ENCODE results near the gene SOCS3.

Gene SOCS3

DNA sequence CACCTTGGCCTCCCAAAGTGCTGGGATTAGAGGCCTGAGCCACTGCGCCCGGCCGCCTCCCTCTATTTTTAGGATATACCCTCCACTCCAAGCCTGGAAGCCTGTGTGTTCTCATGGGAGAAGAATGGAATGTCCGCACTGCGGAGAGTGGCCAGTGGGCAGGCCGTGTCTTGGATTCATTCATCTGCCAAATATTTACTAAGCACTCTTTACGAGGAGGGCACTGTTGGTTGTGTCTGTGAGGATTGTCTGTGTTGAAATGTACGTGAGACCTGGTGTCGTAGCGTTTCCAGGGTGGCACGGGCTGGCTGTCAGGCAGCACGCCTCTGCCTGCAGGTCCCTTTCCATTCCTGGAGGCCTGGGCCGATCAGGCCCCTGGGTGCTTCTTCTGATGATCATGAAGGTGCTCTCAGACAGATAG is 37.8 kb upstream of the SOCS3 start:
- no peak for TF ChIP-seq GATA3 (IDR thresholded peaks at IDR 0.05; ENCODE audit: low read depth, low read length)
- TF ChIP-seq GATA2 (IDR thresholded peaks at IDR 0.05; ENCODE audit: low read depth, low read length), result no peak

DNA sequence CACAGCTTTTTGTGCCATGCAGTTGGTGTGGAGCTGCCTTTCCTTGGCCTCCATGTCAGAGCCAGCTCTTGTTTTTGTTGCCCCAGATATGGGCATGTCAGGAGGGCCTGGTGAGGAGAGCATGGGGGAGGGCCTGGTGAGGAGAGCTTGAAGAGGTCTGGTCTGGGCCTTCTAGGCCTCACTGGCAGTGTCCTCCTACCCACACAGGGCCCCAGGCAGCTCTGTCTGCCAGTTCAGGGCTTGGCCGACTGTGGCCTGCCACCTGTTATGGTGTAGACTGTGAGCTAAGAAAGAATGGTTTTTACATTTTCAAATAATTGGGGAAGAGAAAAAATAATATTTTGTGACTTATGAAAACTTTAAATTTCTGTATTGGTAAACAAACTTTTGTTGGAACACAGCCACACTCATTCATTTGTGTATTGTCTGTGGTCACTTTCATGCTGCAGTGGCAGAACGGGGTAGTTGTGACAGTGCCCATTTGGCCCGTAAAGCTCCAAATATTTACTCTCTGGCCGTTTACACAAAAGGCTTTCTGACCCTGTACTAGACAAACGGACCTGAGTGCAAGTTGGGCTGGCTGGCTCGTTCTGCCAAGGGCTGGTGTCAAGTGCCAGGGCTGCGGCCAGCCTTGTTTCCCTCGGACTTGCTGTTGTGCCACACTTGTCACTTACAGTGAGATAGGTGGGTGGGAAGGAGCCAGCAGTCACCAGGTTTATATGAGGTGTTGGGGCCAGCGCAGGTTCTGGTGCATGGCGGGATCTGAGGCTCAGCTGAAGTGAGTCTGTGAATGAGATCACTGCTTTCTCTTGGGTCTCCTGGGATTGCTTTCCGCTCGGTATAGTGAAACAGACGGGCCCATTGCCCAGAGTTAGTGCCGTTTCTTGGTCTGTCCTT is 36.8 kb upstream of the SOCS3 start:
- no peak for TF ChIP-seq GATA3 (IDR thresholded peaks at IDR 0.05; ENCODE audit: low read depth, low read length)
- TF ChIP-seq GATA2 (IDR thresholded peaks at IDR 0.05; ENCODE audit: low read depth, low read length), result no peak

DNA sequence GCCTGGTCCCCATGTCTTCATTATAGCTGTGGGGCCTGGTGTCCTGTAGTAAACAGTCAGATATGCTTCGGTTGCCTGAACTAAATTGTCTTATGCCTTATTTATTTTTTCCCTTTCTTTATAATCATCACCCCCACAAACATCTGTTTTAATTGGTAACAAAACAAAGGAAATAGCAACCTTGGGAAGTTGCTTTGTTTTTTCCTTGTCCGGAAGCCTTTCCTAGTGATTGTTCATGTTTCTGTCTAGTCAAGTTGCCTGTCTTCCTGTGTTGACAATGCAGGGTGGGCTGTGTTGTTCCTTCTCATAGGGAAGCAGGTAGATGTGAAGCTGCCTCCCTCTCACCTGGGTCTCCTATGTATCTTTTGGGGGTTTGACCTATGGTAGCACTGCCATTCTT is 35.3 kb upstream of the SOCS3 start:
- no peak for TF ChIP-seq GATA3 (IDR thresholded peaks at IDR 0.05; ENCODE audit: low read depth, low read length)
- no peak for TF ChIP-seq GATA2 (IDR thresholded peaks at IDR 0.05; ENCODE audit: low read depth, low read length)

DNA sequence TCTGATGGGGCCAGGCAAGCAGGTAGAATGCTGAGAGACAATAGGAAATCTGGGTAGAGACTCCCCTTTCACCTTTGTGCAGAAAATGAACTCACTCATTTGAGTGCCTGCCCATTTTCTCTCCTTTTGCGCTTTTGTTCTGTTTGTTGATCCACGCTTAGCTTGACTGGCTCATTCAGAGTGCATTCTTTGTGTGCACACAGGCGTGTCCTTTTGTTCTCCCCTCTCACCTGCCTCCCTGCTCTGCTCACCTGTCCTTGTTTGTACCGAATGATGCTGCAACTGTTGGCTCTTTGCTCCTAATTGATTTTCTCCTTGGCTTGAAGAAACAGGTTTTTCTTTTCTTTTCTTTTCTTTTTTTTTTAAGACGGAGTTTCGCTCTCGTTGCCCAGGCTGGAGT is 34.3 kb upstream of the SOCS3 start:
- TF ChIP-seq GATA2 (IDR thresholded peaks at IDR 0.05; ENCODE audit: low read depth, low read length) (no peak), GATA3 (IDR thresholded peaks at IDR 0.05; ENCODE audit: low read depth, low read length) (no peak)

DNA sequence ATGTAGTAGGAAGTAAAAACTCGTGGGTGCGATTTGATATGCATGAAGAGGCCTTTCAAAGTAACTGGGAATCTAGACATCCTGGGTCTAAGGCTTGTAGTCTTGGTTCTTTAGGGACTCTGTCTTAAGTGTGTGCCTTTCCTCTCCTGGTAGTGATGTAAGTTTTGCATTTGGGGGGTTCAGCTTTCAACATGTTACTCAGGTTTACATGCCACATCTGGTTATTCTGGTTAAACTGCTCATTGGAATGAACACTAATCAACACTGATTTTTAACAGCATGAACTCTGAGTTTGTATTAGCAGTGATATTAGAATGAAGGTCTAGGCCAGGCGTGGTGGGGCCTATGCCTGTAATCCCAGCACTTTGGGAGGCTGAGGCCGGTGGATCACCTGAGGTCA is 33.7 kb upstream of the SOCS3 start:
- no peak for TF ChIP-seq GATA3 (IDR thresholded peaks at IDR 0.05; ENCODE audit: low read depth, low read length)
- no peak for TF ChIP-seq GATA2 (IDR thresholded peaks at IDR 0.05; ENCODE audit: low read depth, low read length)

DNA sequence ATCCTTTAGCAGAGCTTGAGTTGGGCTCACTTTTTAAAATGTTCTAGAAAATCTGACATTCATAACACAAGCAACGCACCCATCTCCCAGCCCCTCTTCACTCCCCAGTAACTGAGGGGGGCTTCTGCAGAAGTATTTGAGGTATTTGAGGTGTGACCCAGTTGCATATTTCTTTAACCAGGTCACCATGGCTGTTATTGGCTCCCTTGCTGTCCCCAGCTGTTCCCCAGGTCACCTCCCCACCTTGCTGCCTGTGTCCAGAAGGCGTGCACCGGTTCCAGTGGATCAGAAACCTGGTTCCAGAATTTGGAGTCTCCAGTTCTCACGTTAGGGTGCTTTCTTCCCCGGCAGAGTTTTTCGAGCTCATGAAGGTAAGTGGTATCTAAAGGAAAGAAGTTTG is 32.4 kb upstream of the SOCS3 start:
- TF ChIP-seq GATA2 (IDR thresholded peaks at IDR 0.05; ENCODE audit: low read depth, low read length), result no peak

DNA sequence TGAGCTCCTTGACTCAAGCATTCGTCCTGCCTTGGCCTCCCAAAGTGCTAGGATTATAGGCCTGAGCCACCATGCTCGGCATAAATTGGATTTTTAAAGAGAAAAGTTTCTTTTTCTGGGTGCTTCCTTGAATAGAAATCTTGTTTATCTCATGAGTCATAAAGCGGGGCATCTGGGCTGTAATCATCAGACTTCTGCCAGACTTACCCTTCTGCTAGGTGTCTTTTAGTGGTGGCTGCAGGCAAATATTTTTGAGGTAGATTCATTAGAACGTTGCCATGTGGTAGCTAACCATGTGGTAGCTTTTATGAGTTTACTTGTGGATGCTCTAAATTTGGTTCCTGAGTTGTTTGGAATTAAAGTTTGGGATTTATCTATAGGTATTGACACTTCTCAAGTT is 32.0 kb upstream of the SOCS3 start:
- TF ChIP-seq GATA3 (IDR thresholded peaks at IDR 0.05; ENCODE audit: low read depth, low read length), result no peak
- TF ChIP-seq GATA2 (IDR thresholded peaks at IDR 0.05; ENCODE audit: low read depth, low read length), result no peak

DNA sequence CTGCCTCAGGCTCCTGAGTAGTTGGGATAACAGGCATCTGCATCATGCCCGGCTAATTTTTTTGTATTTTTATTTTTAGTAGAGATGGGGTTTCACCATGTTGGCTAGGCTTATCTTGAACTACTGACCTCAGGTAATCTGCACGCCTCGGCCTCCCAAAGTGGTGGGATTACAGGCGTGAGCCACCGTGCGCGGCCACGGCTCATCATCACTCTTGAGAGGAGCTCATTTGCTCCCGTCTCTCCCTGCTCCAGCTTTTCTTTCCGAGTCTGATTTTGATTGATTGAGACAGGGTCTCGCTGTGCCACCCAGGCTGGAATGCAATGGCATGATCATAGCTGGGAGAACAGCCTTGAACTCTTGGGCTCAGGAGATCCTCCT is 31.2 kb upstream of the SOCS3 start:
- TF ChIP-seq GATA3 (IDR thresholded peaks at IDR 0.05; ENCODE audit: low read depth, low read length) (no peak), GATA2 (IDR thresholded peaks at IDR 0.05; ENCODE audit: low read depth, low read length) (no peak)

DNA sequence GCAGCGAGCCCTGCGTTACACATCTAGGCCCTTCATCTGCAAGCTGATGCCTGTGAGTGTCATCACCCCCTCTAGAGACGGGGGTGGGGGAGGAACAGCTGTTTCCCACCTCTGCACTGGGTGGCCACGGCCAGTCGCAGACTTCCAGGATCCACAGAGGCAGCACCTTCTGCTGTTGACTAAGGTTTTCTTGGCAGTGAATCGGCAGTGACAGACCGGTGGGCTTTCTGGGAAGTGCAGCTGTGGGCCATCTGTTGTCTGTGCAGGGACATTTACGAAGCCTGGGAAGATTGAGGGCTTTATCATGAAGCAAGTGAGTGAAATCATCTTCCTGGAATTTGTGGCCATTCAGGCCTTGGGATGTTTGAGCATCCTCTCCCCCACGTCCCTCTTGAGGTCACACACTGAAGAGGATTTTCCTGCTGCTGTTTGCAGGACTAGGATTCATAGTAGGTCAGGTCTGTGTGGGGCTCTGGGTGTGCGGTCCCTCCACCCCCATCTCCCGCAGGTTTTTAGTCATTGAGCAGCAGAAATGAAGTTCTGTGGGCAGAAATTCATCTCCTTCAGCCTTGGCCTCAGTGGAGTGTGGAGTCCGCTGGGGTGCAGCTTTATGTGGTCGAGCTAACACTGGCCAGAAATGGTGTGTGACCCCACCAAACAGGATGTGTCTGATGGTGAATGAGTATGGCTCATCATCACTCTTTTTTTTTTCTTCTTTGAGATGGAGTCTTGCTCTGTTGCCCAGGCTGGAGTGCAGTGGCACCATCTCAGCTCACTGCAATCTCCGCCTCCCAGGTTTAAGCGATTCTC is 30.6 kb upstream of the SOCS3 start:
- no peak for TF ChIP-seq GATA3 (IDR thresholded peaks at IDR 0.05; ENCODE audit: low read depth, low read length)

DNA sequence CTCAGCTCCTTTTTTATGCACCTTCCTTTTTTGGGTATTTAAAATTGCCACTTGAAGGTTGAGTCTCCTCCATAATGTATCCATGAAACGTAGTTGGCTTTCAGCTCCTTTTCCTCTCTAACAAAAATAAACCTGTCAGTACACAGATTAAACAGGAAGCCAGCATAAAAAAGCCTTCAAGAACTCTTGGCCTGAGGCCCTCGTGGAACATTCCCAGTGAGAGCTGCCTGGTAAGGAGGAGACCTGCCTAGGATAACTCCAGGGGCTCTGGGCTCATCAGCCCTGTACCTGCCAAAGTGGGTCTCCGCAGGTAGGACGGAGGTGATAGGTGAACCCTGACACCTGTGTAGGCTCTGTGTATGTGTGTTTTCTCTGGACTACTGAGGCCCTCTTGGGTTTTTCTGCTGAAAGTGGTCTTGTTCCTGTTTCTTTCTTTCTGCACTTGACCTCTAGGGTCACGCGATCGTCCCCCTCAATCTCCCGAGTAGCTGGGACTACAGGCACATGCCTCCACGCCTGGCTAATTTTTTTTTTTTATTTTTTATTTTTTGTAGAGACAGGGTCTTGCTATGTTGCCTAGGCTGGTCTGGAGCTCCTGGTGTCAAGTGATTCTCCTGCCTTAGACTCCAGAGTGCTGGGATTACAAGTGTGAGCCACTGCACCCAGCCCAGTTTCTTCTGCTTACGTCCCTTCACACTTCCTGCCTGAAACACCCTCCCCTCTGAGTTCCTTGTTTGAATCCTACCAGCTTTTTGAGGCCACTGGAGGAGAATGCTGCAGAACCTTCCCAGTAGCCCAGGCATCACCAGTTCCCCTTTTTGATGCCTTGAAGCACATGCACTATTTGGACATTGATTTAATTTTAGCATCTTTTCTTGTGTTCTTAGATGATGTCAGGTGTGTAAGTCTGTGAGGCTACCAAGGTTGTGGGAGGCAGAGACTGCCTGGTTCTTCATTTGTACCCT is 28.4 kb upstream of the SOCS3 start:
- TF ChIP-seq GATA3 (IDR thresholded peaks at IDR 0.05; ENCODE audit: low read depth, low read length) (no peak), GATA2 (IDR thresholded peaks at IDR 0.05; ENCODE audit: low read depth, low read length) (no peak)

DNA sequence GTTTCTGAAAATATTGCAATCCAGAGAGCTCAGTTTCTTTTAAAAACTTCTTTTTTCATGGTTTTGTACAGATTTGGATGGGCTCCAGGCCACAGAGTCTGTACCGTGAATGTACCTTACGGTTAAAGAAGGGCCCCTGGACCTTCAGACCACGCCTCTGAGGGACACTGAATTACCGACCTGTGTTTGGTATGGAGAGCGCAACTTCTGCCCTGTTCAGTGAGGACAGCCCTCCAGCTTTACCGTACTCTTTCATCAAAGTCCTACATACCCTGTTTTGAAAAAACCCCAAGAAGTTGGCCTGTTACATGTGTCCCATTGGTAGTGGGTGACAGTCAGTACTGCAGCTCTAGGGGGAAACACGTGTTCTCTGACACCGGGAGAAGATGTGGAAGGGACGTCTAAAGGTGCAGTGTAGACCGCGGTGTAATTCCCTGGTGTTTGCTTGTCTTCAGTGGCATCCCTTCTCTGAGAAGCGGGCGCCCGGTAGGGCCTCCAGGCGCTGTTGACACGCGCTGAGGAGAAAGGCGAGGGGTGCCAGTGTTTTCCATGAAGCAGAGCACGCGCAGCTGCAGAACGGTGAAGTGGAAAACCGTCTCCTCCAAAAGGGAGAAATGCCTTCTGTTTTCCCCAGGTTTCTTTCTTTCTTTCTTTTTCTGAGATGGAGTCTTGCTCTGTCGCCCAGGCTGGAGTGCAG is 24.8 kb upstream of the SOCS3 start:
- TF ChIP-seq GATA2 (IDR thresholded peaks at IDR 0.05; ENCODE audit: low read depth, low read length), result no peak
- no peak for TF ChIP-seq GATA3 (IDR thresholded peaks at IDR 0.05; ENCODE audit: low read depth, low read length)

DNA sequence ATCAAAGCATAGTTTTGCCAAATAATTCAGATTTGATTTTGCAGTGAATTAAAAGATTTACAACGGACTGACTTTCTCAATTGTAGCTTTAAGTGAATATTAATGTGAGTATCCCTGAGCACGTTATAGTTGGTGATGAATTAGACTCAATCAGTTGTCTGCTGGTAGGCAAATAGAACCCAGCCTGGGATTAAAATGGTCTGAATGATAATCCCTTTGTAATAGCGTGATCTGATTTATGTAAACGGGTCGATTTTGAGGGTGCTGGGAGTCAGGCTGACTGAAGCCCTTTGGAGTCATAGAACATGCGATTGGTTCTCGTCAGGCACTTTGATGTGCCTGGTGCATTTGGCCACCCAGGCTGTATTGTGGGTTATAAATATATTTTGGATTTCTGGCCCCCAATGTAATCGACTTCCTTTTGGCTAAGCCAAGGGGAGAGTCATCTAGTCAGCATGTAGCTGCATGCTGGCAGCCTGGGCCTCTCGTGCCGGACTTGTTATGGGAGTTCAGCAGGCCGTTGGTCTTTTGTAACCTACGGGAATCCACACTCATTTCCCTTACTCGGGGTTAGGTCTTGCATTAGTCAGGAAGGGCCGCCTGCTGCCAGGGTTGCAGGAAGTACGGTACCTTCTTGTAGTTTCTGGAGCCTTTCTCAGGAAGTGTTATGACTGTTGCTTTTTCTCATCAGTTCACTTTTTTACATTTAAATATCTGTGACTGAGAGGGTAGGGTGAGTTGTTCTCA is 24.0 kb upstream of the SOCS3 start:
- TF ChIP-seq GATA2 (IDR thresholded peaks at IDR 0.05; ENCODE audit: low read depth, low read length) (no peak), GATA3 (IDR thresholded peaks at IDR 0.05; ENCODE audit: low read depth, low read length) (no peak)

All from SH-SY5Y (cell line).